ENCODE data around the gene RREB1.

RREB1 gene

GRCh38 chr6:7132398-7133035 is 24.8 kb downstream of the RREB1 start:
- H3K4me3 ChIP-seq (ENCODE audit: low read depth, low read length): no peak overlapping the region
- ChIA-PET POLR2A (no interaction called here), CTCF (no interaction called here)
- no peak for TF ChIP-seq CTCF (IDR thresholded peaks at IDR 0.05; ENCODE audit: insufficient read depth, low read length, missing control alignments)
- no peak for DNase-seq (ENCODE audit: low read depth, low spot score)

DNA sequence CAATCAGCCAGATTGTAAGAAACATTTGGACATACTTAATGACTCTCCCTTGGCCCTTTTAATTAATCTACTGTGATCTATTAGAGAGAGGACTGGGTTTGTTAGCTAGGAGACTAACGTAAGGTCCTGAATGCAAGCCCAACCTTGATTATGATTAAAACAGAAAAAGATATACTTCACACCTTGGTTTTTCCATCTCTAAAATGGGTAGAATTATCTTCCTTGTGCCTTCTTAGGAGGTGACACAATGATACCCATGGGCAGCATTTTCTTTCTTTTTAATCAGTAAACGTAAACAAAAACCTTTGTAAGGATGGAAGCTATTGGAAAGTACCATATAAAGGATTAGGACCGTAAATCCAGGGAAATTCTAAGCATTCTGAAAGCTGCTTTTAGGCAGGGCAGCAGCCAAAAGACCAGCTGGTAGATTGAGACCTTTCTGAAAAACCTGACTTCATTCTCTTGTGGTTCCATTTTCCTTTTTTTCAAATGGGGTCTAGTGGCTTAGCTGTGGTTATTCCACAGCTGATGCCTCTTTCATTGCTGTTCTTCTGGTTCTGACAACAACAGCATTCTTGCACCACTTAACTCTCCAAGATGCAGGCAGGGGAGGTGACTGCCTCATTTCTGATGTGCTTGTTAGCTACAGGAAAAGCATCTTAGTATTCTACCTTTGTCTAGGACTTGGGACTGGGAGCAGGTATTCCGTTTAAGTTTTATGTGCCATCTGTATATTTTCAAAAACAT is 27.4 kb downstream of the RREB1 start:
- H3K4me3 ChIP-seq (ENCODE audit: low read depth, low read length): no peak overlapping the region
- DNase-seq (ENCODE audit: low read depth, low spot score): no peak
- POLR2A ChIA-PET: no interaction called here

DNA sequence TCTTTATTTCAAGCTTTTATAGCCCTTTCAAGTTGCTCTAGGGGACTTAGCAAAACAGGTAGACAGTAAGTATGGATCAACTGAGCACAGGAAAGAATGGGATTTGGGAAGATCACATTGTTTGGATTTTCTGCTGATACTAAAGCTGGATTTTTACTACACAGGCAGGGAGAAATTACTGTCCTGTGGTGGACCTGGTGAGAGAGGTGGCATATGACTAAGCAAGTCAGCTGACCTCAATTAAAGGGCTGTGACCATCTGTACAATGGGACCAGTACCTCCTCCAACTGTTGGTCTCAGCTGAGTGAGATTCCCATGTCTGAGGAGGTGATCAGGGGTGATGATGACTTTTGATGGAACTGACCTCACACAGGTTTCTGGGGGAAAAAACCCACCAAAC is 28.0 kb downstream of the RREB1 start:
- CTCF ChIA-PET: interaction anchor here (0.7 to 1.8 kb wide), 4 partner anchors 9 to 115 kb away, joined by 3 to 7 read pairs (median 3); no protein-coding TSS in a partner anchor
- POLR2A ChIA-PET: no interaction called here
- H3K4me3 ChIP-seq (ENCODE audit: low read depth, low read length): no peak overlapping the region
- no peak for DNase-seq (ENCODE audit: low read depth, low spot score)
- TF ChIP-seq CTCF (IDR thresholded peaks at IDR 0.05; ENCODE audit: insufficient read depth, low read length, missing control alignments): no peak

More for the DNA sequence above, 27.4 kb downstream of the RREB1 start:
- CTCF ChIA-PET: interaction anchor here (0.7 to 1.8 kb wide), 6 partner anchors 9 to 411 kb away, joined by 3 to 7 read pairs (median 3); no protein-coding TSS in a partner anchor
- no peak for TF ChIP-seq CTCF (IDR thresholded peaks at IDR 0.05; ENCODE audit: insufficient read depth, low read length, missing control alignments)

DNA sequence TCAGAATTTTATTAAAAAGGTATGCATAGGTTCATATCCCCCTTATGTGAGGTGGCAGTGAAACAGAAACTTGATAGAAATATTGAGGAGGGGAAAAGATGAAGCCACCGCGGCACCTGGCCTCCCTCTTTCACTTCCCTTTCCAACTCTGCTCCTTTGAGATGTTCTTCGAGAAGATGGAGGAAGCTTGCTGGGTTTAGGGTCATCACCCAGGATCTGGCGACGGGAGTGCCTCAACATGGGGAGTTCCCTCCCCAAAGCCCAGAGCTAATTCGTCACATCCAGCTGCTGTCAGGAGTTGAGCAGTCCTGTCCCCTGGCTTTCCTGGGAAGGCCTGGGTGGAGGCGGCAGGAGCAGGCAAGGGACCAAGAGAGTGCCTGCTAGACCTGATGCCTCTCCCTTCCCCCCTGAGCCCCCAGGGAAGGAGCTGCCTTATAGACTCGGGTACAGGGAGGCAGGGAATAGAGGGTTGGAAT is 29.1 kb downstream of the RREB1 start:
- no peak overlapping the region for H3K4me3 ChIP-seq (ENCODE audit: low read depth, low read length)
- ChIA-PET CTCF (interaction anchor here (0.9 to 1.9 kb wide), 4 partner anchors 102 to 413 kb away, joined by 3 to 8 read pairs (median 5); no protein-coding TSS in a partner anchor), POLR2A (interaction anchor here (0.6 to 1.2 kb wide), 3 partner anchors 14 to 28 kb away, joined by 3 to 6 read pairs (median 3); no protein-coding TSS in a partner anchor)
- no peak for TF ChIP-seq CTCF (IDR thresholded peaks at IDR 0.05; ENCODE audit: insufficient read depth, low read length, missing control alignments)
- no peak for DNase-seq (ENCODE audit: low read depth, low spot score)

GRCh38 chr6:7137335-7138045 is 29.7 kb downstream of the RREB1 start:
- DNase-seq (ENCODE audit: low read depth, low spot score): no peak
- POLR2A ChIA-PET: interaction anchor here (0.6 to 1.2 kb wide), 4 partner anchors 15 to 30 kb away, joined by 3 to 6 read pairs (median 3); partner anchors contain the start of gene RREB1
- TF ChIP-seq CTCF (IDR thresholded peaks at IDR 0.05; ENCODE audit: insufficient read depth, low read length, missing control alignments): no peak
- CTCF ChIA-PET: interaction anchor here (0.9 to 1.9 kb wide), 8 partner anchors 12 to 414 kb away, joined by 3 to 8 read pairs (median 4); no protein-coding TSS in a partner anchor
- H3K4me3 ChIP-seq (ENCODE audit: low read depth, low read length): peak overlapping the region; percentile 18

Data from AG04449 (cell line).